Left lung (tissue), 10 donors: ENCODE data around the gene RAB7A. TPM values are rescaled to one million over a fixed set of nuclear protein-coding genes. Genes with fewer than 3 reads are reported as not detected.
A peak's percentile ranks its signal among the peaks of the same experiment; 100 is the strongest.

Source experiments
- ATAC-seq: fragments of 200-7000 bp; cut with Tn5 transposase; one replicate; pipeline ENCODE4 v1.9.1; 2020; ENCODE audit warnings: moderate library complexity
- DNase-seq, 4 donors: peaks; one replicate each; pipeline ENCODE4 v3.0.0-alpha.2; 2013 to 2020
- H3K27ac ChIP-seq, 2 donors: fragments of 200-600 bp; sonication (generic) in 1 of 2; one replicate each; pipeline versions ENCODE4 v1.5.0 to v1.8.0; 2020 to 2021
- H3K27me3 ChIP-seq, 2 donors: fragments of 200-600 bp; sonication (generic) in 1 of 2; one replicate each; pipeline versions ENCODE4 v1.5.0 to v1.8.0; 2020 to 2021
- H3K36me3 ChIP-seq, 2 donors: fragments of 200-600 bp; sonication (generic) in 1 of 2; one replicate each; pipeline versions ENCODE4 v1.5.0 to v1.8.0; 2020 to 2021
- H3K4me1 ChIP-seq, 2 donors: fragments of 200-600 bp; one replicate each; pipeline ENCODE4 v1.8.0; 2021
- H3K4me3 ChIP-seq, 2 donors: fragments of 200-600 bp; sonication (generic) in 1 of 2; one replicate each; pipeline versions ENCODE4 v1.5.0 to v1.8.0; 2020 to 2021; ENCODE audit warnings: mild to moderate bottlenecking in 1 of 2
- H3K9me3 ChIP-seq, 2 donors: fragments of 200-600 bp; sonication (generic) in 1 of 2; one replicate each; pipeline versions ENCODE4 v1.5.0 to v1.8.0; 2020 to 2021
- CTCF ChIP-seq, 2 donors: fragments of 200-600 bp; sonication (generic) in 1 of 2; IDR thresholded peaks; one replicate each; pipeline versions ENCODE4 v1.5.0 to v1.8.0; 2021; ENCODE audit warnings: antibody characterized with exemption in 2 of 2
- intact Hi-C, 2 donors: fragments of 100-400 bp; cut with DNase I; formaldehyde crosslinking; loops; one replicate each; pipeline versions ENCODE4 v1.11.2 to v1.14.2; 2022
- polyA plus RNA-seq, 6 donors: library from polyadenylated mRNA; unstranded; fragments of 120-200 nt; gene quantifications; one replicate each; pipeline ENCODE4 v1.2.1, GENCODE V29; 2013; ENCODE audit not compliant: insufficient read length in 6 of 6
- total RNA-seq, 2 donors: library from RNA; stranded (reverse); fragmentation: NEBNext Ultra II Directional; extraction: Animal tissue kit (Norgen Biotek cat#: 25700); gene quantifications; one replicate each; pipeline ENCODE4 v1.2.1, GENCODE V29; 2021
- donor health status: DM: no; HTN: yes; CAD: no.
- donor health status: DM: no; HTN: no; CAD: no.

Gene RAB7A
- total and polyA plus RNA-seq, 8 donors = 162 to 336 (median 195) TPM

GRCh38 chr3:128847666-128848370 is 121.8 kb downstream of the RAB7A start:
- ATAC-seq = no peak
- TF ChIP-seq CTCF (IDR thresholded peaks at IDR 0.05) = no peak
- intact Hi-C loops = loop anchor here in 1 of 2 donors (10.0 kb wide), 1 partner anchor 163 kb away; no protein-coding TSS in a partner anchor
- H3K4me1 ChIP-seq = peaks cover 0 to 25% of the 10 kb centered on the region in 2 donors
- H3K4me3 ChIP-seq = no peak overlapping the region
- H3K9me3 ChIP-seq = no peaks in the 10 kb centered on the region
- H3K36me3 ChIP-seq = no peaks in the 10 kb centered on the region
- H3K27me3 ChIP-seq = no peaks in the 10 kb centered on the region
- DNase-seq = peak in 1 of 4 donors; percentile 57
- no peak overlapping the region for H3K27ac ChIP-seq

DNA sequence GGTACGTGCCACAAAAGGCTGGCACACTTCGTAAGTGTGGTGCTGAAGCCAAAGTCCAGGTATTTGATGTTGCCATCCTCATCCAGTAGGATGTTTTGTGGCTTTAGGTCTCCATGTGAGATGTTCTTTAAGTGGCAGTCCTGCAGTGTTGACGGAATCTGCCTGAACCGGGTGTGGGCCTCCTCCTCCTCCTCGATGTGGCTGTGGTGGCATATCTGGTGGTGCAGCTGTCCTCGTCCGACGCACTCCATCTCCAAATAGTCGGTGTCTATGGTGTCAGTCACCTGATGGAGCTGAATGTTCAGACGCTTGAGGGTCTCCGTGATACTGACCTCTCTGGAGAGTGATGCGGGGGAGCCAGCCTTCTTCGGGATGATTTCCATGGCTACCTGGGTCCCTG is 123.0 kb downstream of the RAB7A start:
- intact Hi-C loops = loop anchor here in 1 of 2 donors (10.0 kb wide), 1 partner anchor 164 kb away; no protein-coding TSS in a partner anchor
- TF ChIP-seq CTCF (IDR thresholded peaks at IDR 0.05) = no peak
- DNase-seq (no peak), ATAC-seq (no peak)
- H3K4me1 ChIP-seq = peaks cover 0 to 29% of the 10 kb centered on the region in 2 donors
- H3K27ac ChIP-seq = no peak overlapping the region
- no peaks in the 10 kb centered on the region for H3K36me3 ChIP-seq
- peaks cover 0 to 6% of the 10 kb centered on the region in 2 donors for H3K9me3 ChIP-seq
- no peak overlapping the region for H3K4me3 ChIP-seq
- H3K27me3 ChIP-seq = no peaks in the 10 kb centered on the region

GRCh38 chr3:128849911-128850455 is 124.0 kb downstream of the RAB7A start:
- no peak for TF ChIP-seq CTCF (IDR thresholded peaks at IDR 0.05)
- Histone ChIP-seq H3K36me3 (no peaks in the 10 kb centered on the region), H3K9me3 (peaks cover 0 to 16% of the 10 kb centered on the region in 2 donors), H3K27me3 (no peaks in the 10 kb centered on the region), H3K4me1 (peaks cover 0 to 36% of the 10 kb centered on the region in 2 donors), H3K27ac (no peak overlapping the region), H3K4me3 (no peak overlapping the region)
- peak in 1 of 4 donors; percentile 54 for DNase-seq
- ATAC-seq = no peak
- intact Hi-C loops = loop anchor here in 1 of 2 donors (10.0 kb wide), 1 partner anchor 165 kb away; no protein-coding TSS in a partner anchor

DNA sequence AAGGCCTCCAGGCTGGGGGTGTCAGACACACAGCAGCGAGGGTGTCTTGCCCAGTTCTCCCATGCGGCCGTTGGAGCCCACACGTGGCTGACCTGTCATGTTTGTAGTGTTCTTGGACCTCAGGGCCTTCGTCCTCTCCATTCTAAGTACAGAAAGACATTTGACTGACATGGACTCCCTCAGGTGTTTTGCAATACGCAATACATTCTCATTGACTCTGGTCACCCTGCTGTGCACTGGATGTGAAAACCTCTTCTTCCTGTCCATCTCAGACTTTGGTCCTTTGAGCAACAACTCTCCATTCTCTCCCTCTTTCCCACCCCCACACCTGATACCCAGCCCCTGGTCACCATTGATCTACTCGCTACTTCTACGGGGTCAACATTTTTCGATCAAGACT is 124.6 kb downstream of the RAB7A start:
- ATAC-seq (no peak), DNase-seq (peak in 1 of 4 donors; percentile 49)
- intact Hi-C loops = no loop called here
- TF ChIP-seq CTCF (IDR thresholded peaks at IDR 0.05) = no peak
- Histone ChIP-seq H3K9me3 (peaks cover 0 to 21% of the 10 kb centered on the region in 2 donors), H3K27me3 (no peaks in the 10 kb centered on the region), H3K4me1 (peaks cover 0 to 33% of the 10 kb centered on the region in 2 donors), H3K4me3 (no peak overlapping the region), H3K27ac (no peak overlapping the region), H3K36me3 (no peaks in the 10 kb centered on the region)

- H3K4me1 ChIP-seq = peaks cover 0 to 23% of the 10 kb centered on the region in 2 donors
- ATAC-seq = no peak
- H3K9me3 ChIP-seq = peaks cover 0 to 21% of the 10 kb centered on the region in 2 donors
- no peak overlapping the region for H3K27ac ChIP-seq
- no peak for TF ChIP-seq CTCF (IDR thresholded peaks at IDR 0.05)
- no peaks in the 10 kb centered on the region for H3K36me3 ChIP-seq
- no peak for DNase-seq
- H3K27me3 ChIP-seq = no peaks in the 10 kb centered on the region
- intact Hi-C loops = no loop called here
- no peak overlapping the region for H3K4me3 ChIP-seq
These were observed 125.6 kb downstream of the RAB7A start for GRCh38 chr3:128851601-128852000.
